K562 (cell line): ENCODE data around the gene CDCP1. TPM values are rescaled to one million over a fixed set of nuclear protein-coding genes. Genes with fewer than 3 reads are reported as not detected.
A peak's percentile ranks its signal among the peaks of the same experiment; 100 is the strongest.

ENCODE experiments used
- ARID2 ChIP-seq: fragments of 450-650 bp; IDR thresholded peaks from 2 replicates; pipeline ENCODE4 v1.6.1; 2017; ENCODE audit warnings: antibody characterized with exemption, mild to moderate bottlenecking
- BDP1 ChIP-seq: IDR thresholded peaks from 3 replicates; pipeline ENCODE4 v1.6.1; 2011; ENCODE audit not compliant: insufficient read length, insufficient read depth
- CREBBP ChIP-seq: IDR thresholded peaks from one replicate; pipeline ENCODE4 v1.6.1; 2012; ENCODE audit warnings: low read depth, mild to moderate bottlenecking, control low read depth, inconsistent platforms, low read length
- ELF1 ChIP-seq: fragments of 200-800 bp; sonication (Bioruptor generic); IDR thresholded peaks from 2 replicates; pipeline ENCODE4 v1.6.1; 2016; ENCODE audit warnings: missing genetic modification characterization, missing compliant biosample characterization
- EP300 ChIP-seq: IDR thresholded peaks from 2 replicates; pipeline ENCODE4 v1.6.1; 2012; ENCODE audit warnings: low read length, improper control_type of control experiment
- ETV1 ChIP-seq: fragments of 450-650 bp; conservative IDR thresholded peaks from 2 replicates; pipeline ENCODE4 v1.6.1; 2016; ENCODE audit warnings: missing genetic modification characterization, control low read depth, low read depth, missing compliant biosample characterization
- GATAD2A ChIP-seq: fragments of 450-650 bp; IDR thresholded peaks from 2 replicates; pipeline ENCODE4 v1.6.1; 2017
- IRF2 ChIP-seq: sonication (generic); formaldehyde crosslinking; IDR thresholded peaks from 2 replicates; pipeline ENCODE4 v1.8.1; 2022; ENCODE audit warnings: mild to moderate bottlenecking, missing genetic modification reagents
- MCM5 ChIP-seq: fragments of 450-650 bp; IDR thresholded peaks from 2 replicates; pipeline ENCODE4 v1.6.1; 2016; ENCODE audit warnings: low read depth
- NFIC ChIP-seq: fragments of 450-650 bp; IDR thresholded peaks from 2 replicates; pipeline ENCODE4 v1.6.1; 2017; ENCODE audit warnings: mild to moderate bottlenecking, inconsistent platforms
- PTBP1 ChIP-seq: fragments of 200-400 bp; formaldehyde crosslinking; IDR thresholded peaks from 2 replicates; pipeline ENCODE4 v1.6.1; 2017; ENCODE audit warnings: low read depth, low read length
- RCOR1 ChIP-seq, 2 experiments: IDR thresholded peaks; 2 replicates each; pipeline ENCODE4 v1.6.1; 2012; ENCODE audit warnings: low read depth in 2 of 2, low read length in 2 of 2, borderline replicate concordance in 1 of 2, improper control_type of control experiment in 1 of 2
- SIN3A ChIP-seq, 2 experiments: fragments of 150-350 bp in 1 of 2; IDR thresholded peaks; 2 replicates each; pipeline ENCODE4 v1.6.1; 2011 to 2016; ENCODE audit warnings: borderline replicate concordance in 2 of 2, low read depth in 2 of 2, low read length in 2 of 2, mild to moderate bottlenecking in 2 of 2, moderate library complexity in 2 of 2; ENCODE audit not compliant: control insufficient read depth in 1 of 2
- TFAM ChIP-seq: fragments of 250-450 bp; sonication (Bioruptor Pico); conservative IDR thresholded peaks from 2 replicates; pipeline ENCODE4 v1.5.0; 2021; ENCODE audit warnings: mild to moderate bottlenecking, moderate library complexity
- TRIM24 ChIP-seq, 2 experiments: fragments of 450-650 bp; IDR thresholded peaks; 2 replicates each; pipeline ENCODE4 v1.6.1; 2016
- ZC3H8 ChIP-seq: fragments of 450-650 bp; IDR thresholded peaks from 2 replicates; pipeline ENCODE4 v1.6.1; 2017
- ZNF143 ChIP-seq: sonication (generic); formaldehyde crosslinking; IDR thresholded peaks from 2 replicates; pipeline ENCODE4 v1.9.0; 2022; ENCODE audit warnings: mild to moderate bottlenecking, missing genetic modification reagents
- ZNF212 ChIP-seq: fragments of 450-650 bp; formaldehyde crosslinking; IDR thresholded peaks from 2 replicates; pipeline ENCODE4 v1.4.0; 2020; ENCODE audit warnings: mild to moderate bottlenecking
- ZNF695 ChIP-seq: fragments of 450-650 bp; formaldehyde crosslinking; IDR thresholded peaks from 2 replicates; pipeline ENCODE4 v1.4.0; 2020; ENCODE audit warnings: mild to moderate bottlenecking, moderate library complexity
- polyA plus RNA-seq, 8 experiments: library from polyadenylated mRNA; depleted of rRNA in 4 of 8; stranded (reverse) in 5 of 8; unstranded in 3 of 8; fragments of >200 nt; fragmentation: Nextera tagmentation in 2 of 8; fragmentation: Illumina TruSeq in 1 of 8; extraction: Ambion mirVana in 2 of 8; extraction: Trizol in 1 of 8; gene quantifications; 2 replicates each; pipeline versions ENCODE4 v1.2.1 to v1.2.3, GENCODE V29; 2011 to 2014; ENCODE audit warnings: inconsistent platforms in 1 of 8, missing spikeins in 1 of 8
- total RNA-seq, 7 experiments: library from RNA; depleted of rRNA in 6 of 7; stranded (reverse); fragments of >200 nt in 6 of 7; fragmentation: Illumina TruSeq in 2 of 7; extraction: Trizol in 2 of 7; gene quantifications; 2 replicates each; pipeline versions ENCODE4 v1.2.1 to v1.2.3, GENCODE V29; 2011 to 2021; ENCODE audit warnings: low replicate concordance in 1 of 7
- TF ChIP-seq, protein P1 (sequence below), 2 experiments: fragments of 450-650 bp in 1 of 2; sonication (generic) in 1 of 2; formaldehyde crosslinking in 1 of 2; IDR thresholded peaks; 2 replicates each; pipeline versions ENCODE4 v1.7.1 to v1.9.0; 2016 to 2022; ENCODE audit warnings: inconsistent platforms in 1 of 2, mild to moderate bottlenecking in 1 of 2, missing genetic modification reagents in 1 of 2

CDCP1 gene
- total and polyA plus RNA-seq, 9 of the 15 experiments (the other 6 are each of a cell fraction or from before 2014, with no cell fraction given) = 3.9 to 16.4 (median 5.2) TPM

GRCh38 chr3:45103753-45104714, 42.1 kb downstream of the CDCP1 start (continued):
- TF ChIP-seq RCOR1 (IDR thresholded peaks at IDR 0.05; ENCODE audit: borderline replicate concordance in 1 of 2, low read depth in 2 of 2, low read length in 2 of 2) = peak in 1 of 2 experiments; percentile 91; a peak in 3 of 4 replicates
- TF ChIP-seq ZNF695 (CRISPR knock-in tag) = no peak
- no peak for TF ChIP-seq TFAM (CRISPR knock-in tag)
- no peak for TF ChIP-seq PTBP1
- TF ChIP-seq ZNF212 (CRISPR knock-in tag) = no peak
- no peak for TF ChIP-seq BDP1
- 0 out of 2 replicates have a peak, but pooled peaks have one; percentile 5 for TF ChIP-seq ELF1 (tag)
- TF ChIP-seq EP300 = peak; percentile 99
- peak; percentile 89 for TF ChIP-seq GATAD2A
- no peak for TF ChIP-seq ZNF143
- TF ChIP-seq SIN3A (IDR thresholded peaks at IDR 0.05; ENCODE audit: borderline replicate concordance in 2 of 2, control insufficient read depth in 1 of 2, low read depth in 2 of 2, low read length in 2 of 2) = no peak
- no peak for TF ChIP-seq ARID2
- TF ChIP-seq TRIM24 (IDR thresholded peaks at IDR 0.05) = peak; percentile 90 to 96
- no peak for TF ChIP-seq MCM5
- TF ChIP-seq NFIC = peak; percentile 91
- TF ChIP-seq ZC3H8 = no peak
- peak; percentile 79 for TF ChIP-seq ETV1 (tag)
- TF ChIP-seq IRF2 = no peak
- TF ChIP-seq CREBBP = no peak
- TF ChIP-seq, protein P1, sequence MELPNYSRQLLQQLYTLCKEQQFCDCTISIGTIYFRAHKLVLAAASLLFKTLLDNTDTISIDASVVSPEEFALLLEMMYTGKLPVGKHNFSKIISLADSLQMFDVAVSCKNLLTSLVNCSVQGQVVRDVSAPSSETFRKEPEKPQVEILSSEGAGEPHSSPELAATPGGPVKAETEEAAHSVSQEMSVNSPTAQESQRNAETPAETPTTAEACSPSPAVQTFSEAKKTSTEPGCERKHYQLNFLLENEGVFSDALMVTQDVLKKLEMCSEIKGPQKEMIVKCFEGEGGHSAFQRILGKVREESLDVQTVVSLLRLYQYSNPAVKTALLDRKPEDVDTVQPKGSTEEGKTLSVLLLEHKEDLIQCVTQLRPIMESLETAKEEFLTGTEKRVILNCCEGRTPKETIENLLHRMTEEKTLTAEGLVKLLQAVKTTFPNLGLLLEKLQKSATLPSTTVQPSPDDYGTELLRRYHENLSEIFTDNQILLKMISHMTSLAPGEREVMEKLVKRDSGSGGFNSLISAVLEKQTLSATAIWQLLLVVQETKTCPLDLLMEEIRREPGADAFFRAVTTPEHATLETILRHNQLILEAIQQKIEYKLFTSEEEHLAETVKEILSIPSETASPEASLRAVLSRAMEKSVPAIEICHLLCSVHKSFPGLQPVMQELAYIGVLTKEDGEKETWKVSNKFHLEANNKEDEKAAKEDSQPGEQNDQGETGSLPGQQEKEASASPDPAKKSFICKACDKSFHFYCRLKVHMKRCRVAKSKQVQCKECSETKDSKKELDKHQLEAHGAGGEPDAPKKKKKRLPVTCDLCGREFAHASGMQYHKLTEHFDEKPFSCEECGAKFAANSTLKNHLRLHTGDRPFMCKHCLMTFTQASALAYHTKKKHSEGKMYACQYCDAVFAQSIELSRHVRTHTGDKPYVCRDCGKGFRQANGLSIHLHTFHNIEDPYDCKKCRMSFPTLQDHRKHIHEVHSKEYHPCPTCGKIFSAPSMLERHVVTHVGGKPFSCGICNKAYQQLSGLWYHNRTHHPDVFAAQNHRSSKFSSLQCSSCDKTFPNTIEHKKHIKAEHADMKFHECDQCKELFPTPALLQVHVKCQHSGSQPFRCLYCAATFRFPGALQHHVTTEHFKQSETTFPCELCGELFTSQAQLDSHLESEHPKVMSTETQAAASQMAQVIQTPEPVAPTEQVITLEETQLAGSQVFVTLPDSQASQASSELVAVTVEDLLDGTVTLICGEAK (IDR thresholded peaks at IDR 0.05) = no peak; the same call in 1 of the 2 replicates
- TF ChIP-seq, protein P1 (CRISPR knock-in tag; IDR thresholded peaks at IDR 0.05) = no peak
